HCT116 (cell line): ENCODE measurements around the gene NGEF. TPM values are rescaled to one million over a fixed set of nuclear protein-coding genes. Genes with fewer than 3 reads are reported as not detected.

ENCODE experiments used
- ATAC-seq: fragments of 200-7000 bp; cut with Tn5 transposase; 2 replicates; pipeline ENCODE4 v1.9.1; 2020; ENCODE audit warnings: mild to moderate bottlenecking, moderate library complexity
- BruUV-seq: library from RNA; stranded (reverse); fragments of 400-500 nt; replicated peaks from 2 replicates; lab custom pipeline; 2021; lab: Mats Ljungman, UMichigan
- CTCF ChIA-PET: fragments of 300-600 bp; sonication (Branson Sonifier 250); formaldehyde crosslinking; loops from one replicate; lab custom pipeline; 2021; ENCODE audit warnings: antibody characterized with exemption; lab: Charles Lee
- POLR2A ChIA-PET: fragments of 300-600, 350-600 bp; sonication (Branson Sonifier 250); formaldehyde crosslinking; loops from one replicate; lab custom pipeline; 2021; ENCODE audit warnings: antibody characterized with exemption; lab: Charles Lee
- RAD21 ChIA-PET, 2 experiments: fragments of 300-600 bp; sonication (Branson Sonifier 250); formaldehyde crosslinking; loops; one replicate each; lab custom pipeline; 2023; ENCODE audit warnings: low total read pairs in 2 of 2; ENCODE audit not compliant: uncharacterized antibody in 2 of 2, unreplicated experiment in 2 of 2, low non-redundant PET in 1 of 2; lab: Charles Lee
- DNase-seq: peaks from one replicate; pipeline ENCODE4 v3.0.0-alpha.2; 2010; ENCODE audit warnings: low read depth, low spot score
- H2AFZ ChIP-seq: fragments of 200-600 bp; shearing (Covaris generic), sonication (generic); 2 replicates; pipeline ENCODE4 v1.6.1; 2017; ENCODE audit warnings: low read depth, mixed run types, mixed read lengths, antibody characterized with exemption, low read length; ENCODE audit not compliant: poor library complexity, severe bottlenecking
- H3K27ac ChIP-seq: 2 replicates; pipeline ENCODE4 v1.5.1; 2012; ENCODE audit warnings: low read depth, low read length
- H3K27me3 ChIP-seq: fragments of 200-600 bp; sonication (generic); 2 replicates; pipeline ENCODE4 v1.6.1; 2016; ENCODE audit warnings: mixed run types, low read length, mixed read lengths; ENCODE audit not compliant: insufficient read depth
- H3K36me3 ChIP-seq, 2 experiments: fragments of 200-500 bp in 1 of 2; fragments of 200-600 bp in 1 of 2; sonication (Bioruptor generic) in 1 of 2; sonication (generic) in 1 of 2; 2 replicates each; pipeline versions ENCODE4 v1.5.1 to v1.6.1; 2014 to 2016; ENCODE audit warnings: low read length in 2 of 2, inconsistent platforms in 1 of 2, mixed read lengths in 1 of 2, mixed run types in 1 of 2; ENCODE audit not compliant: insufficient read depth in 2 of 2, control insufficient read depth in 1 of 2
- H3K4me1 ChIP-seq, 2 experiments: fragments of 200-600 bp in 1 of 2; sonication (generic) in 1 of 2; 2 replicates each; pipeline versions ENCODE4 v1.5.1 to v1.6.1; 2012 to 2017; ENCODE audit warnings: low read length in 2 of 2, inconsistent platforms in 1 of 2, mild to moderate bottlenecking in 1 of 2, mixed read lengths in 1 of 2, mixed run types in 1 of 2, moderate library complexity in 1 of 2; ENCODE audit not compliant: insufficient read depth in 2 of 2, control insufficient read depth in 1 of 2
- H3K4me2 ChIP-seq: fragments of 200-600 bp; sonication (generic); 2 replicates; pipeline ENCODE4 v1.6.1; 2017; ENCODE audit warnings: mixed run types, low read length, mixed read lengths
- H3K4me3 ChIP-seq, 2 experiments: fragments of 200-600 bp in 1 of 2; sonication (generic) in 1 of 2; replicated peaks in 1 of 2; 2 replicates each; pipeline ENCODE4 v1.5.1; 2011 to 2016; ENCODE audit warnings: low read length in 2 of 2, control low read depth in 1 of 2, low read depth in 1 of 2, mild to moderate bottlenecking in 1 of 2, mixed read lengths in 1 of 2, mixed run types in 1 of 2
- H3K79me2 ChIP-seq: fragments of 200-600 bp; sonication (generic); 2 replicates; pipeline ENCODE4 v1.6.1; 2017; ENCODE audit warnings: mild to moderate bottlenecking, mixed run types, low read length, moderate library complexity, mixed read lengths; ENCODE audit not compliant: insufficient read depth
- H3K9ac ChIP-seq: fragments of 200-600 bp; sonication (generic); 2 replicates; pipeline ENCODE4 v1.6.1; 2016; ENCODE audit warnings: low read length, mixed read lengths
- H3K9me2 ChIP-seq: fragments of 200-600 bp; sonication (generic), shearing (Covaris generic); 2 replicates; pipeline ENCODE4 v1.6.1; 2017; ENCODE audit warnings: mixed run types, mild to moderate bottlenecking, moderate library complexity; ENCODE audit not compliant: insufficient read depth
- H3K9me3 ChIP-seq, 2 experiments: fragments of 200-500 bp in 1 of 2; fragments of 200-600 bp in 1 of 2; sonication (Bioruptor generic) in 1 of 2; sonication (generic) in 1 of 2; 2 replicates each; pipeline ENCODE4 v1.6.1; 2014 to 2017; ENCODE audit warnings: low read length in 2 of 2, mixed read lengths in 2 of 2, inconsistent platforms in 1 of 2, low read depth in 1 of 2, mild to moderate bottlenecking in 1 of 2, mixed run types in 1 of 2, moderate library complexity in 1 of 2; ENCODE audit not compliant: control insufficient read depth in 1 of 2, insufficient read depth in 1 of 2
- H4K20me1 ChIP-seq: fragments of 200-600 bp; sonication (generic), shearing (Covaris generic); 2 replicates; pipeline ENCODE4 v1.6.1; 2017; ENCODE audit warnings: mixed run types, mild to moderate bottlenecking, moderate library complexity; ENCODE audit not compliant: insufficient read depth
- CEBPB ChIP-seq: IDR thresholded peaks from 2 replicates; pipeline ENCODE4 v1.6.1; 2012; ENCODE audit warnings: low read depth
- ELF1 ChIP-seq: IDR thresholded peaks from 2 replicates; pipeline ENCODE4 v1.6.1; 2012; ENCODE audit warnings: low read depth, borderline replicate concordance
- MAX ChIP-seq: IDR thresholded peaks from 2 replicates; pipeline ENCODE4 v1.6.1; 2012
- RAD21 ChIP-seq: IDR thresholded peaks from 2 replicates; pipeline ENCODE4 v1.6.1; 2012; ENCODE audit warnings: low read depth, mild to moderate bottlenecking
- SIN3A ChIP-seq: IDR thresholded peaks from 2 replicates; pipeline ENCODE4 v1.6.1; 2012; ENCODE audit warnings: low read depth
- ZFX ChIP-seq: fragments of 450-650 bp; IDR thresholded peaks from 2 replicates; pipeline ENCODE4 v1.6.1; 2017
- ZNF274 ChIP-seq: fragments of 200-500 bp; sonication (Bioruptor generic); IDR thresholded peaks from 2 replicates; pipeline ENCODE4 v1.6.1; 2014; ENCODE audit warnings: mild to moderate bottlenecking, low read depth, low read length, inconsistent platforms
- intact Hi-C: fragments of 100-400 bp; cut with micrococcal nuclease; formaldehyde crosslinking; loops from 2 replicates; pipeline ENCODE4 v1.10.0; 2022
- total RNA-seq: library from RNA; stranded (reverse); gene quantifications from one replicate; pipeline ENCODE4 v1.2.1, GENCODE V29; 2021; ENCODE audit not compliant: unreplicated experiment

Gene NGEF
- total RNA-seq, 1 experiment from 2014 or later = 12.6 TPM

GRCh38 chr2:233012301-233012971 is 620 bp downstream of the NGEF start:
- H3K27me3 ChIP-seq = no peaks in the 10 kb centered on the region
- H3K9me2 ChIP-seq = no peaks in the 10 kb centered on the region
- H3K9me3 ChIP-seq = no peaks in the 10 kb centered on the region
- no peaks in the 10 kb centered on the region for H3K79me2 ChIP-seq
- no peaks in the 10 kb centered on the region for H4K20me1 ChIP-seq
- no peaks in the 10 kb centered on the region for H3K36me3 ChIP-seq
- no peak overlapping the region for H3K9ac ChIP-seq
- no peak for DNase-seq
- ChIA-PET CTCF (no interaction called here), POLR2A (no interaction called here), RAD21 (no interaction called here)
- H2AFZ ChIP-seq = no peak overlapping the region
- H3K4me1 ChIP-seq = peaks cover 2 to 5% of the 10 kb centered on the region in 2 experiments; a peak in 2 of 4 replicates
- no TSS peak for BruUV-seq
- no peak for ATAC-seq
- no peak overlapping the region for H3K27ac ChIP-seq
- intact Hi-C loops = no loop called here
- no peak overlapping the region for H3K4me3 ChIP-seq
- no peak for TF ChIP-seq MAX
- TF ChIP-seq RAD21 = no peak
- TF ChIP-seq ELF1 = no peak
- TF ChIP-seq ZFX = no peak
- no peak for TF ChIP-seq SIN3A
- TF ChIP-seq ZNF274 = no peak
- no peak overlapping the region for H3K4me2 ChIP-seq

- POLR2A ChIA-PET = no interaction called here
- Histone ChIP-seq H3K4me3 (no peak overlapping the region), H3K9ac (no peak overlapping the region), H3K4me2 (no peak overlapping the region), H3K9me3 (no peaks in the 10 kb centered on the region), H3K79me2 (no peaks in the 10 kb centered on the region), H4K20me1 (no peaks in the 10 kb centered on the region), H3K27me3 (no peaks in the 10 kb centered on the region), H2AFZ (no peak overlapping the region), H3K4me1 (peaks cover 2 to 5% of the 10 kb centered on the region in 2 experiments; a peak in 2 of 4 replicates), H3K27ac (no peak overlapping the region), H3K36me3 (no peaks in the 10 kb centered on the region), H3K9me2 (no peaks in the 10 kb centered on the region)
- intact Hi-C loops = no loop called here
- CTCF ChIA-PET = no interaction called here
- DNase-seq (no peak), ATAC-seq (no peak)
- no TSS peak for BruUV-seq
- RAD21 ChIA-PET = no interaction called here
- no peak for TF ChIP-seq CEBPB
These were observed 1.3 kb downstream of the NGEF start for GRCh38 chr2:233011702-233012131.
